ENCODE measurements around the gene VDR. TPM values are rescaled to one million over a fixed set of nuclear protein-coding genes. Genes with fewer than 3 reads are reported as not detected.

VDR gene
- polyA plus RNA-seq, 1 donor (not counting 4 experiments of a cell fraction or from before 2014, with no cell fraction given) = 43.3 TPM

GRCh38 chr12:47921907-47922306 is 17.1 kb upstream of the VDR start:
- H3K4me1 ChIP-seq (ENCODE audit: control insufficient read depth, extremely low read depth, insufficient read depth, low read length) = no peaks in the 10 kb centered on the region
- H3K9me3 ChIP-seq (ENCODE audit: control insufficient read depth, low read depth, low read length) = no peaks in the 10 kb centered on the region
- no peaks in the 10 kb centered on the region for H3K36me3 ChIP-seq (ENCODE audit: control insufficient read depth in 2 of 2, extremely low read depth in 1 of 2, insufficient read depth in 2 of 2, low read length in 2 of 2)
- no peaks in the 10 kb centered on the region for H3K9me1 ChIP-seq (ENCODE audit: control insufficient read depth, extremely low read depth, insufficient read depth, low read length)
- FAIRE-seq = no peak
- no peak for DNase-seq (ENCODE audit: low read depth, low spot score)
- dilution Hi-C loops (cut with MboI; ENCODE audit: extremely low pct_ligation_motif_present, low sequenced_read_pairs) = no loop called here
- no peaks in the 10 kb centered on the region for H4K20me1 ChIP-seq (ENCODE audit: control insufficient read depth, extremely low read depth, insufficient read depth, low read length)
- H2AFZ ChIP-seq (ENCODE audit: control insufficient read depth, low read length) = no peak overlapping the region
- H3K4me3 ChIP-seq (ENCODE audit: control insufficient read depth in 2 of 3, extremely low read depth in 1 of 3, insufficient read depth in 2 of 3, low read depth in 1 of 3, low read length in 3 of 3) = no peak overlapping the region
- H3K27ac ChIP-seq (ENCODE audit: control insufficient read depth, insufficient read depth, low read length) = no peak overlapping the region
- TF ChIP-seq, protein P1, sequence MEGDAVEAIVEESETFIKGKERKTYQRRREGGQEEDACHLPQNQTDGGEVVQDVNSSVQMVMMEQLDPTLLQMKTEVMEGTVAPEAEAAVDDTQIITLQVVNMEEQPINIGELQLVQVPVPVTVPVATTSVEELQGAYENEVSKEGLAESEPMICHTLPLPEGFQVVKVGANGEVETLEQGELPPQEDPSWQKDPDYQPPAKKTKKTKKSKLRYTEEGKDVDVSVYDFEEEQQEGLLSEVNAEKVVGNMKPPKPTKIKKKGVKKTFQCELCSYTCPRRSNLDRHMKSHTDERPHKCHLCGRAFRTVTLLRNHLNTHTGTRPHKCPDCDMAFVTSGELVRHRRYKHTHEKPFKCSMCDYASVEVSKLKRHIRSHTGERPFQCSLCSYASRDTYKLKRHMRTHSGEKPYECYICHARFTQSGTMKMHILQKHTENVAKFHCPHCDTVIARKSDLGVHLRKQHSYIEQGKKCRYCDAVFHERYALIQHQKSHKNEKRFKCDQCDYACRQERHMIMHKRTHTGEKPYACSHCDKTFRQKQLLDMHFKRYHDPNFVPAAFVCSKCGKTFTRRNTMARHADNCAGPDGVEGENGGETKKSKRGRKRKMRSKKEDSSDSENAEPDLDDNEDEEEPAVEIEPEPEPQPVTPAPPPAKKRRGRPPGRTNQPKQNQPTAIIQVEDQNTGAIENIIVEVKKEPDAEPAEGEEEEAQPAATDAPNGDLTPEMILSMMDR (optimal IDR thresholded peaks at IDR 0.05 in 1 of 3, IDR thresholded peaks at IDR 0.05 in 1 of 3, conservative IDR thresholded peaks at IDR 0.05 in 1 of 3; ENCODE audit: extremely low read depth in 1 of 3, insufficient read depth in 2 of 3, low read length in 3 of 3) = no peak
- no peaks in the 10 kb centered on the region for H3K79me2 ChIP-seq (ENCODE audit: control insufficient read depth, insufficient read depth, low read length)
- H3K9ac ChIP-seq (ENCODE audit: control insufficient read depth, extremely low read depth, insufficient read depth, low read length) = no peak overlapping the region
- peaks cover 16% of the 10 kb centered on the region for H3K27me3 ChIP-seq (ENCODE audit: control insufficient read depth, extremely low read depth, insufficient read depth, low read length)
- no peak overlapping the region for H3K4me2 ChIP-seq (ENCODE audit: control insufficient read depth, extremely low read depth, insufficient read depth, low read depth, low read length)

GRCh38 chr12:47920913-47921312 is 16.1 kb upstream of the VDR start:
- H3K36me3 ChIP-seq (ENCODE audit: control insufficient read depth in 2 of 2, extremely low read depth in 1 of 2, insufficient read depth in 2 of 2, low read length in 2 of 2) = no peaks in the 10 kb centered on the region
- DNase-seq (ENCODE audit: low read depth, low spot score) (no peak), FAIRE-seq (no peak)
- H3K9me1 ChIP-seq (ENCODE audit: control insufficient read depth, extremely low read depth, insufficient read depth, low read length) = no peaks in the 10 kb centered on the region
- peaks cover 6% of the 10 kb centered on the region for H3K27me3 ChIP-seq (ENCODE audit: control insufficient read depth, extremely low read depth, insufficient read depth, low read length)
- no peak overlapping the region for H3K4me2 ChIP-seq (ENCODE audit: control insufficient read depth, extremely low read depth, insufficient read depth, low read depth, low read length)
- no peaks in the 10 kb centered on the region for H3K4me1 ChIP-seq (ENCODE audit: control insufficient read depth, extremely low read depth, insufficient read depth, low read length)
- H3K79me2 ChIP-seq (ENCODE audit: control insufficient read depth, insufficient read depth, low read length) = no peaks in the 10 kb centered on the region
- H2AFZ ChIP-seq (ENCODE audit: control insufficient read depth, low read length) = no peak overlapping the region
- no peak overlapping the region for H3K4me3 ChIP-seq (ENCODE audit: control insufficient read depth in 2 of 3, extremely low read depth in 1 of 3, insufficient read depth in 2 of 3, low read depth in 1 of 3, low read length in 3 of 3)
- TF ChIP-seq, protein P1 (optimal IDR thresholded peaks at IDR 0.05 in 1 of 3, IDR thresholded peaks at IDR 0.05 in 1 of 3, conservative IDR thresholded peaks at IDR 0.05 in 1 of 3; ENCODE audit: extremely low read depth in 1 of 3, insufficient read depth in 2 of 3, low read length in 3 of 3) = no peak
- no peak for TF ChIP-seq EZH2 (IDR thresholded peaks at IDR 0.05; ENCODE audit: low read length)
- no peaks in the 10 kb centered on the region for H4K20me1 ChIP-seq (ENCODE audit: control insufficient read depth, extremely low read depth, insufficient read depth, low read length)
- no peaks in the 10 kb centered on the region for H3K9me3 ChIP-seq (ENCODE audit: control insufficient read depth, low read depth, low read length)
- H3K27ac ChIP-seq (ENCODE audit: control insufficient read depth, insufficient read depth, low read length) = no peak overlapping the region
- H3K9ac ChIP-seq (ENCODE audit: control insufficient read depth, extremely low read depth, insufficient read depth, low read length) = no peak overlapping the region
- dilution Hi-C loops (cut with MboI; ENCODE audit: extremely low pct_ligation_motif_present, low sequenced_read_pairs) = no loop called here
